ENCODE results near the gene INTU.
"Not testable (repeated sequence)": the region's sequence is repeated elsewhere in the genome, so short reads cannot be mapped to it uniquely, and the experiment has no call there.

Gene INTU

GRCh38 chr4:127648061-127648460 lies 15.3 kb downstream of the INTU start:
- no peak for DNase-seq

- DNase-seq: not testable (repeated sequence)
Observed at GRCh38 chr4:127655590-127655989, 22.8 kb downstream of the INTU start.

GRCh38 chr4:127656047-127656680 lies 23.4 kb downstream of the INTU start:
- no peak for DNase-seq

- no peak for DNase-seq
Observed at GRCh38 chr4:127660284-127660885, 27.6 kb downstream of the INTU start.

GRCh38 chr4:127667116-127667515 lies 34.4 kb downstream of the INTU start:
- DNase-seq: no peak

- no peak for DNase-seq
Observed at GRCh38 chr4:127667772-127668171, 35.0 kb downstream of the INTU start.

GRCh38 chr4:127668770-127669169 lies 36.0 kb downstream of the INTU start:
- no peak for DNase-seq

- DNase-seq: no peak
Observed at GRCh38 chr4:127669691-127670090, 36.9 kb downstream of the INTU start.

- DNase-seq: no peak
Observed at GRCh38 chr4:127672111-127672510, 39.4 kb downstream of the INTU start.

- no peak for DNase-seq
Observed at GRCh38 chr4:127685292-127685691, 52.5 kb downstream of the INTU start.

- DNase-seq: no peak
Observed at GRCh38 chr4:127686658-127687057, 53.9 kb downstream of the INTU start.

GRCh38 chr4:127687580-127687979 lies 54.8 kb downstream of the INTU start:
- no peak for DNase-seq

- DNase-seq: no peak
Observed at GRCh38 chr4:127698789-127699200, 66.0 kb downstream of the INTU start.

- no peak for DNase-seq
Observed at GRCh38 chr4:127708985-127709384, 76.2 kb downstream of the INTU start.

GRCh38 chr4:127709456-127709855 lies 76.7 kb downstream of the INTU start:
- no peak for DNase-seq

- DNase-seq: no peak
Observed at GRCh38 chr4:127730142-127730913, 97.6 kb downstream of the INTU start, which contains the start of gene SLC25A31. TSS of gene SLC25A31 (plus strand) at chr4:127730400. CDS start at chr4:127730546, 146 bp downstream.

GRCh38 chr4:127731406-127731805 lies 98.6 kb downstream of the INTU start:
- no peak for DNase-seq

- DNase-seq: no peak
Observed at GRCh38 chr4:127732623-127733328, 100.0 kb downstream of the INTU start.

GRCh38 chr4:127734976-127735375 lies 102.2 kb downstream of the INTU start:
- no peak for DNase-seq

GRCh38 chr4:127737295-127737694 lies 104.5 kb downstream of the INTU start:
- DNase-seq: no peak

GRCh38 chr4:127741247-127741646 lies 108.5 kb downstream of the INTU start:
- no peak for DNase-seq

- DNase-seq: no peak
Observed at GRCh38 chr4:127747883-127748282, 115.1 kb downstream of the INTU start.

GRCh38 chr4:127748957-127749356 lies 116.2 kb downstream of the INTU start:
- no peak for DNase-seq

All from GDM1 (cell line).